Ectodermal cell (in vitro differentiated cells): ENCODE results near the gene TEX2.
"Not testable (repeated sequence)": the region's sequence is repeated elsewhere in the genome, so short reads cannot be mapped to it uniquely, and the experiment has no call there.

Experiments used
- H3K27ac ChIP-seq: 2 replicates; pipeline ENCODE4 v1.7.0; 2013; ENCODE audit warnings: mild to moderate bottlenecking, low read depth, low read length; ENCODE audit not compliant: insufficient read depth, poor library complexity, severe bottlenecking
- H3K27me3 ChIP-seq: 2 replicates; pipeline ENCODE4 v1.7.0; 2013; ENCODE audit warnings: mild to moderate bottlenecking, low read length; ENCODE audit not compliant: insufficient read depth, control insufficient read depth, poor library complexity, severe bottlenecking
- H3K36me3 ChIP-seq: one replicate; pipeline ENCODE4 v1.7.0; 2013; ENCODE audit warnings: low read length; ENCODE audit not compliant: control insufficient read depth, insufficient read depth
- H3K4me1 ChIP-seq: one replicate; pipeline ENCODE4 v1.7.0; 2013; ENCODE audit warnings: low read length; ENCODE audit not compliant: control insufficient read depth, insufficient read depth
- H3K4me3 ChIP-seq: 2 replicates; pipeline ENCODE4 v1.7.0; 2013; ENCODE audit warnings: low read depth, low read length, control low read depth; ENCODE audit not compliant: insufficient read depth
- H3K9me3 ChIP-seq: 2 replicates; pipeline ENCODE4 v1.7.0; 2013; ENCODE audit warnings: mild to moderate bottlenecking, low read length, moderate library complexity; ENCODE audit not compliant: control insufficient read depth
- WGBS, 2 experiments: methylation state at CpG; one replicate each; pipeline ENCODE4 v1.1.7; 2013; ENCODE audit warnings: missing lambda C conversion rate in 2 of 2; 5-methylcytosine and 5-hydroxymethylcytosine counted together

TEX2 gene

DNA sequence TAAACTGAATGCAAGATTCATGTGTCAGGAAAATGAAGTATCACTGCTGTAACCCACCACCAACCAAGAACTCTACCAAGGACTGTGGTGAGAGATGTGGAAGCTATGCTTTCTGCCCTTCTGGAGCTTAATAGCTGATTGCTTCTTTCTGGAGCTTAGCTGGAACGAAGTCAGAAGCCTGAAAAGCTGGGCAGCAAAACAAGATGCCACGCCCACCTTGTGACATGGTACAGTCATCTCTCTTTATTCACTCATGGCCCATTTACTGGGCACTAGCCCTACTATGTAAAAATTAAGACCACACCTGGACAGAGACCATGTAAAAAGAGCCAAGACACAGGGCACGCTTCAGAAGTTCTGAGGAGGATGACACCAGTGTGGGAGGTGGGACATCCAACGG lies 48.1 kb downstream of the TEX2 start:
- H3K4me1 ChIP-seq: peaks cover 10% of the 10 kb centered on the region
- no peaks in the 10 kb centered on the region for H3K36me3 ChIP-seq
- no peaks in the 10 kb centered on the region for H3K27me3 ChIP-seq
- H3K27ac ChIP-seq: no peak overlapping the region
- H3K9me3 ChIP-seq: no peaks in the 10 kb centered on the region
- 92% methylated on average over 4 of the region's 4 CpGs for WGBS, 2 experiments
- H3K4me3 ChIP-seq: no peak overlapping the region

DNA sequence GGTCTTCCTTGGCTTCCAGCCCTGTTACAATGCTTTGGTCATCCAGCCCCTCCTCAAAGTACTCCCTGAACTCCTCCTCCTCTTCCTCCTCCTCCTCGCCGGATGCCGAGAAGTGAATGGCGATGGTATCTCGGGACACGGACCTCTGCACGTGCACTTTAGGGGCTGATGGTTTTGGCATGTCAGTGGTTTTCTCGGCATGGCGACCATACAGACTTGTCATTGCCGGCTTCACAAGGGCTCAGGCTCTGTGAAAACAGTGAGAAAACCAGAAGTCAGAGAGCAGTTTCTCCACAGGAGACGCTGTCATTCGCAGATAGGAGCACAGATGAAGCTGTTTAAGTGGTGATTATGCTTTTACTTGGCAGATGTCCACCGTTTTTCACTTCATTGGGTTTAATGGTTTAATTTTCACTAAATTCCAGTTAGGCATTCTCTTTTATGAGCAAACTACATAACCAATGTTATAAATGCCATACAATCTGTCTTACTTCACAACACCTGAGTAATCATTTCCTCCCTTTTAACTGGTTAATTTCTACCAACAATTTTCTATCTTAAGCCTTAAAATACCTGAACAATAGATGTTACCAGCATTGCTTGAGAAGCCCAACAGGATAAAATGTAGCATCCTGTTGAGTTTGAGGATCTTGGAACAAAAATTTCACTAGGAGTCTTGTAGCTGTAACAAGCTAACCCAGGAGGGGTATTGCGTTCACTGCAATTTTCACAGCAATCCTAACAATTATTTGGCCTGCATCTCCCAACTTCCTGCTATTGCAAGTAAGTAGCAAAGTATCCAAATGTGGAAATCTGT lies 48.9 kb downstream of the TEX2 start:
- Histone ChIP-seq H3K27ac (no peak overlapping the region), H3K36me3 (no peaks in the 10 kb centered on the region), H3K9me3 (no peaks in the 10 kb centered on the region), H3K27me3 (no peaks in the 10 kb centered on the region), H3K4me3 (no peak overlapping the region), H3K4me1 (peaks cover 10% of the 10 kb centered on the region)
- 90 to 94% methylated on average over 14 of the region's 14 CpGs for WGBS, 2 experiments

DNA sequence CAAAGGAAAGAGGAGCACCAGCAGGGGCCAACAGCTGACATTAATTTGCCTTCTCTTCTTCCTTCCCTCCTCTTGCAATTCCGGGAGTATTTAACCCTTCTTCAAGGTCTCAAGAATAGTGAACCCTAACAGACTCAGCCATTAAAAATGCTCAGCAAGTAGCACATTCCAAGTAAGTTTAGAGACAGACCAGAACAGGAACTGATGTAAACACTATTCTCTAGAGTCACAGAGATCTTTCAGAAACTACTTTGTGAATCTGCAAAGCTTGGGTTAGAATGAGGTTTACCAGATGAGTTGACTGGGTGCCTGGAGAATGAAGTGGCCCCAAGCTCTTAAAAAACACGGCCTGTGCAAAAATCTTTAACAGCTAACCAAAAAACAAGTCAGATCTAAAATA lies 50.9 kb downstream of the TEX2 start:
- no peaks in the 10 kb centered on the region for H3K9me3 ChIP-seq
- H3K36me3 ChIP-seq: no peaks in the 10 kb centered on the region
- WGBS, 2 experiments: 85 to 88% methylated on average over 2 of the region's 2 CpGs
- peaks cover 4% of the 10 kb centered on the region for H3K4me1 ChIP-seq
- H3K27ac ChIP-seq: no peak overlapping the region
- H3K4me3 ChIP-seq: no peak overlapping the region
- no peaks in the 10 kb centered on the region for H3K27me3 ChIP-seq

DNA sequence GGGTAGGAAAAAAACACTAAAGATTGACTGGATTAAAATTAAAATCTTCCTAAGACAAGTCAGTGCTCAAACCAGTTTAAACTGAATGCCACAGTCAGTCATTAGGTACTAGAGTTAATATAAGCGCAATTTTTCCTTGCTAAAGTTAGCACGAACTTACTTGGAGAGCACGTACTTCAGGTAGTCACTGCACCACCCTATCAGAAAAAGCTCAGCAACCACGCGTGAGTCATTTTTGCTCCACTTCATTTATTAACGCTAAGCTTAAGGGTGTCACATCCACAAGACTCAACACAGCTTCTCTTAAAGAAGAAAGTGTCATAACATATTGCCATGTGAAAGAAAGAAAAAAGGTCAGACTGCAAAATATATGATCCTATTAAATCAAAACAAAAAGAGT lies 53.1 kb downstream of the TEX2 start:
- Histone ChIP-seq H3K4me3 (no peak overlapping the region), H3K36me3 (no peaks in the 10 kb centered on the region), H3K9me3 (no peaks in the 10 kb centered on the region), H3K4me1 (no peaks in the 10 kb centered on the region), H3K27me3 (no peaks in the 10 kb centered on the region), H3K27ac (no peak overlapping the region)
- 85 to 90% methylated on average over 6 of the region's 6 CpGs for WGBS, 2 experiments

DNA sequence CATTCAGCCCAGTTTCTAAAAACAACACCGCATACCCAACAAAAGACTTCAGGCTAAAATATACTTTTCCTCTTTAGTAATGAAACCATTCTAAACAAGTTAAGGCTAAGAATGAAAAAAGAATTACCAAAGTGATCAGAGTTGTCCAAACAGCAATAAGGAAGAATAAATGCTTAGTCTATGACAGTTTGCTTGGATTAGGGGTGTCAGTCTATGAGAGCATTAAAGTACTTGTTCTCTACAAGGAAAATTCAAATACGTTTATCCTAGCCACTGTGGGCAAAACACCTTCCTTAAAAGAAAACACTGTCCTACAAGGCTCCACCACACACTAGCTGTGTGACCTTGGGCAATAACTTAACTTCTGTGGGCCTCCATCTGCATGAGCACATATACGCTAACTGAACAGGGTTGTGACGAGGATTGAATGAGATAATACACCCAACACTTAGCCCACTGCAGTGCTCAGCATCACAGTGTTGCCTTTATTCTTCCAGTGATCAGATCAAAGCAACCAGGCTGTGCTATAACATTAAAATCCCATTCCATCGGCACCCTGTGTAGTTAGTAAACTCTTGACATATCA lies 53.6 kb downstream of the TEX2 start:
- Histone ChIP-seq H3K4me3 (no peak overlapping the region), H3K27me3 (no peaks in the 10 kb centered on the region), H3K27ac (no peak overlapping the region), H3K4me1 (no peaks in the 10 kb centered on the region), H3K9me3 (no peaks in the 10 kb centered on the region), H3K36me3 (no peaks in the 10 kb centered on the region)
- WGBS, 2 experiments: 79 to 85% methylated on average over 5 of the region's 5 CpGs

DNA sequence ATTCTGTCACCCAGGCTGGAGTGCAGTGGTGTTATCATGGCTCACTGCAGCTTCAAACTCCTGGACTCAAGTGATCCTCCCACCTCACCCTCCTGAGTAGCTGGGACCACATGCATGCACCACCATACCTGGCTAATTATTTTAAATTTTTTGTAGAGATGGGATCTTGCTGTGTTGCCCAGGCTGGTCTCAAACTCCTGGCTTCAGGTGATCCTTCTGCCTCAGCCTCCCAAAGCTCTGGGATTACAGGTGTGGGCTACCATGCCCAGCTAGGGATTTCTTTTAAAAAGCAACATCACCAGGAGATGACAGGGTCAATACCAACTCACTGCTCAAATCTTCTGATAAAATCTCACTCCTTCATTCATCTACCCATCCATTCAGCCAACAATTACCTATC lies 54.4 kb downstream of the TEX2 start:
- H3K27ac ChIP-seq, H3K4me1 ChIP-seq, H3K27me3 ChIP-seq, H3K4me3 ChIP-seq, H3K9me3 ChIP-seq, H3K36me3 ChIP-seq: not testable (repeated sequence)

DNA sequence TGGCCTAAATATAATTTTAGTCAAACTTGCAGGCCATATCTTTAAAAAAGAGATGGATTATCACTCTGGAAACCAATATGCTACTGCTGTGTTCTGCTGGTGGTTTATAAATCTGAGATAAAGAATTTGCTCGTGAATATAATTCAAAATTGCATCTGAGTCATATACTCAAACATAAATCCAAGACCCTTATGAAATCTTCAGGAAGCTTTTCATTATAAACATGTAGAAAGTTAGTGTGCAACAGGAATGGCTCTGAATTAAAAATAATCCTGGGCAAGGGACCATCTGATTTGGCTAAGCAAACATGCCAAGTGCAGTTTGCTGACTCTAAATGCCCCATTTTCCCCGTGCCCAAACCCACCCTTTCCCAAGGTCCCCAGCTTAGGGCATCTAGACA lies 57.3 kb downstream of the TEX2 start:
- 83 to 91% methylated on average over 1 of the region's 2 CpGs for WGBS, 2 experiments
- no peaks in the 10 kb centered on the region for H3K36me3 ChIP-seq

DNA sequence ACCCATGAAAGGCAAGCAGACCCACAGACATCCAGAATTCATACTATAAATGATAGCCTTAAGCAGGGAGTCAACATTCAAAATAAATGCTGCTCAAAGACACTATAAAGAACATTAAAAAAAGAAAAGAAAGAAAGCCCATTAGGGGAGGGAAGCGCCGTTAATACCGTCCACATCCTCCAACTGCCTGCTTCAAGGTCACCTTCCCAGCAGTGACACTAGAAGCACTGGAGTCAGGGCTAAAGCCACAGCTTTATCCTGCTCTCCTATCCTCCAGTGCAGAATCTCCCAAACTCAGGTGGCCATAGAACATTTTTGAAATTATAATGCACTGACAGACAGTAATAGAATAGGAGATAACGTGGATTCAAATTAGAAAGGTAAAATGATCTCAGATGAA lies 59.4 kb downstream of the TEX2 start:
- Histone ChIP-seq H3K36me3 (no peaks in the 10 kb centered on the region), H3K4me1 (no peaks in the 10 kb centered on the region)
- WGBS, 2 experiments: 65 to 70% methylated on average over 3 to 4 of the region's 4 CpGs

More for the DNA sequence above, 57.3 kb downstream of the TEX2 start:
- no peak overlapping the region for H3K4me3 ChIP-seq
- H3K27ac ChIP-seq: no peak overlapping the region
- no peaks in the 10 kb centered on the region for H3K4me1 ChIP-seq
- H3K9me3 ChIP-seq: no peaks in the 10 kb centered on the region
- H3K27me3 ChIP-seq: no peaks in the 10 kb centered on the region

DNA sequence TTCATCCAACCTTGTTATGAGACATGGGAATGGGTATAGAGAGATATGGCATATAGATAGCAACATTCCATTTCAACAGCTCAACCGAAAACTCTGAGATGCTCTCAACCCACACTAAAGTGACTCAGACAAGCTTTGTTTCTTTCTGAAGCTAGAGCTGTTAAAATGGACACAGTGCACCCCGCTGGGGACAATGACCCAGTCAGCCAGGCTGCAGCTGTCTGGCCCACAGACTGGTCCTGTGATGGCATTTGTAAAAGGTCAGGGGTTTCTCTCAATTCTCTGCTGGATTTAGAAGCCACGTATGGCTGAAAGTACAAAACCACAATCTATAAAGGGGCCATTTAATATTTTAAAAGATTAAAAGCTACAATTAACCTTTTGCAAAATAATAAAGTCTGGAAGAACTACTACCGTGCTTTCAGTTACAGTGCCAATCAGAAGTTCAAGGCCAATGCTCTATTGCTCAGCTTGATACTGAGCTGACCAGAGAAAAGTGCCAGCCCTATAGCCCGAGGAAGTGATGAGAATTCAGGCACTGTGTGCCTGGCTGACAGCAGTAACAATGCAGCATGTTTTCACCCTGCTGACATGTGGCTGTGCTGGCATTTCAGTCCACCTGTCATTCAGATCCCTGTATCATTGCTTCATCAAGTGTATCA lies 60.2 kb downstream of the TEX2 start:
- 68 to 71% methylated on average over 4 to 5 of the region's 5 CpGs for WGBS, 2 experiments
- H3K27ac ChIP-seq: no peak overlapping the region
- no peaks in the 10 kb centered on the region for H3K27me3 ChIP-seq
- no peaks in the 10 kb centered on the region for H3K4me1 ChIP-seq
- H3K36me3 ChIP-seq: no peaks in the 10 kb centered on the region
- no peak overlapping the region for H3K4me3 ChIP-seq
- no peaks in the 10 kb centered on the region for H3K9me3 ChIP-seq

More for the DNA sequence above, 59.4 kb downstream of the TEX2 start:
- Histone ChIP-seq H3K4me3 (no peak overlapping the region), H3K27ac (no peak overlapping the region), H3K9me3 (no peaks in the 10 kb centered on the region), H3K27me3 (no peaks in the 10 kb centered on the region)
